CD4-positive, CD25-positive, alpha-beta regulatory T cell (primary cell): ENCODE data around the gene EIF4EBP2. TPM values are rescaled to one million over a fixed set of nuclear protein-coding genes. Genes with fewer than 3 reads are reported as not detected.

Experiments used
- ATAC-seq, 2 donors: fragments of 150-1000 bp; cut with Tn5 transposase; one replicate each; pipeline ENCODE4 v1.10.0; 2021; ENCODE audit warnings: low read depth in 2 of 2, moderate number of reproducible peaks in 2 of 2, moderate library complexity in 1 of 2
- DNase-seq, 3 donors: peaks; one replicate each; pipeline versions ENCODE4 v3.0.0 to v3.0.0-alpha.2; 2012 to 2022; ENCODE audit warnings: mixed read lengths in 1 of 3
- H3K27ac ChIP-seq: one replicate; pipeline ENCODE4 v1.7.0; 2013; ENCODE audit warnings: mild to moderate bottlenecking, low read length; ENCODE audit not compliant: insufficient read depth, poor library complexity, severe bottlenecking
- H3K27me3 ChIP-seq: one replicate; pipeline ENCODE4 v1.7.0; 2013; ENCODE audit warnings: low read length; ENCODE audit not compliant: control insufficient read depth, insufficient read depth
- H3K36me3 ChIP-seq: one replicate; pipeline ENCODE4 v1.7.0; 2013; ENCODE audit warnings: mild to moderate bottlenecking, low read length, moderate library complexity; ENCODE audit not compliant: control insufficient read depth, insufficient read depth
- H3K4me1 ChIP-seq: 2 replicates; pipeline ENCODE4 v1.7.0; 2013; ENCODE audit warnings: mild to moderate bottlenecking, low read length; ENCODE audit not compliant: insufficient read depth, control insufficient read depth, poor library complexity, severe bottlenecking
- H3K4me3 ChIP-seq: one replicate; pipeline ENCODE4 v1.7.0; 2013; ENCODE audit warnings: low read depth, mild to moderate bottlenecking, low read length, moderate library complexity
- H3K9me3 ChIP-seq, 2 experiments: 1 replicate in 1 of 2; 2 replicates in 1 of 2; pipeline ENCODE4 v1.7.0; 2013; ENCODE audit warnings: low read length in 2 of 2, mild to moderate bottlenecking in 1 of 2, moderate library complexity in 1 of 2; ENCODE audit not compliant: control insufficient read depth in 2 of 2
- H3K27ac Mint-ChIP-seq, 3 donors: one replicate each; pipeline ENCODE4 v1.8.0; 2020 to 2022; ENCODE audit warnings: mild to moderate bottlenecking in 3 of 3, mixed read lengths in 3 of 3, moderate library complexity in 2 of 3
- H3K27me3 Mint-ChIP-seq: one replicate; pipeline ENCODE4 v1.8.0; 2022; ENCODE audit warnings: mild to moderate bottlenecking, mixed read lengths
- H3K36me3 Mint-ChIP-seq: one replicate; pipeline ENCODE4 v1.8.0; 2020; ENCODE audit warnings: mixed read lengths
- H3K4me1 Mint-ChIP-seq, 4 donors: one replicate each; pipeline ENCODE4 v1.8.0; 2020 to 2022; ENCODE audit warnings: mixed read lengths in 4 of 4, mild to moderate bottlenecking in 1 of 4
- H3K4me3 Mint-ChIP-seq, 4 donors: one replicate each; pipeline ENCODE4 v1.8.0; 2020 to 2022; ENCODE audit warnings: mild to moderate bottlenecking in 4 of 4, mixed read lengths in 4 of 4, moderate library complexity in 3 of 4
- H3K9me3 Mint-ChIP-seq, 7 donors: one replicate each; pipeline ENCODE4 v1.8.0; 2020 to 2022; ENCODE audit warnings: mixed read lengths in 7 of 7, mild to moderate bottlenecking in 3 of 7, moderate library complexity in 2 of 7
- polyA plus RNA-seq, 4 donors: library from polyadenylated mRNA; unstranded; fragments of 300-500 nt; fragmentation: Illumina TruSeq; gene quantifications; one replicate each; pipeline ENCODE4 v1.2.3, GENCODE V29; 2021
- total RNA-seq: library from RNA; stranded (reverse); gene quantifications from one replicate; pipeline ENCODE4 v1.2.3, GENCODE V29; 2022

Gene EIF4EBP2
- total and polyA plus RNA-seq, 5 donors from 2014 or later, result 53.1 to 86.4 (median 84.7) TPM

DNA sequence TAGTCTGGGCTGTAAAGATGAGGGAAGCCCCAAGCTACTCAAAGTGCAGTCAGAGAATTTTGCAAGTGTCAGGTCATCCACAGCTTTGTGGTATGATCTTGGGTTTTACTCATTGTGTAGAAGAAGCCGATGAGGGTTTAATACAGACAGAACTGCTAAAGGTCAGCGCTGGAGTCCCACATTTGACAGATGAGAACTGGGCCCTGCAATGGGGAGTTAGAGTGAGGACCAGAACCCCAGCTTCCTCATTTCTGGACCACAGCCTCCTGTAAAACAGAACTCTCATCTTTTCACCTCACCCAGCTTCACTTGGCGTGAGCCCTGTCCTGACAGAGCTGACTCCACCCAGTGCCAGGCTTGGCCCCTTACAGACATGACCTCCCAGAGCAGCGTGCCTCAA, 41.6 kb upstream of the EIF4EBP2 start:
- H3K27ac Mint-ChIP-seq, result no peak overlapping the region
- H3K27ac ChIP-seq, result no peak overlapping the region

DNA sequence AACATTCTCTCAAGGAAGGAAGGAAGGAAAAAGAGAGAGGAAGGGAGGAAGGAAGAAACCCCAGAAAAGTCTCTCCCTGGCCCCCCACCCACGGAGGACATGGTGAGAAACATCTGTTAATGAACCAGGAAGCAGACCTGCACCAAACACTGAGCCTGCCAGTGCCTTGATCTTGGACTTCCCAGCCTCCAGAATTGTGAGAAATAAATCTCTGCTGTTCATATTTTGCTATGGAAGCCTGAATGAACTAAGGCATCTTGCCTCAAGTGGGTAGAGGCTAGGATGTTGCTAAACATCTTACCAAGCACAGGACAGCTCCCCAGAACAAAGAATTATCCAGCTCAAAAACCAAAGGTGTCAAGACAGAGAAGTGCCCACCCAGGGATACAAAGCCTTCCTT, 40.7 kb upstream of the EIF4EBP2 start:
- Mint-ChIP-seq H3K9me3 (no peaks in the 10 kb centered on the region), H3K27me3 (no peaks in the 10 kb centered on the region), H3K4me1 (peaks cover 0 to 11% (median 8%) of the 10 kb centered on the region in 4 donors), H3K36me3 (no peaks in the 10 kb centered on the region), H3K4me3 (no peak overlapping the region), H3K27ac (no peak overlapping the region)
- no peak overlapping the region for H3K4me3 ChIP-seq
- peaks cover 10% of the 10 kb centered on the region for H3K4me1 ChIP-seq
- H3K27me3 ChIP-seq, result no peaks in the 10 kb centered on the region
- ATAC-seq, result no peak
- H3K36me3 ChIP-seq, result no peaks in the 10 kb centered on the region
- H3K9me3 ChIP-seq, result no peaks in the 10 kb centered on the region
- no peak for DNase-seq
- no peak overlapping the region for H3K27ac ChIP-seq

More for the DNA sequence above, 41.6 kb upstream of the EIF4EBP2 start:
- no peak for DNase-seq
- H3K4me1 Mint-ChIP-seq, result peaks cover 5 to 15% (median 8%) of the 10 kb centered on the region in 4 donors
- H3K36me3 Mint-ChIP-seq, result no peaks in the 10 kb centered on the region
- peak overlapping the region in 1 of 4 donors; percentile 89 for H3K4me3 Mint-ChIP-seq
- no peak overlapping the region for H3K4me3 ChIP-seq
- no peak for ATAC-seq
- no peaks in the 10 kb centered on the region for H3K36me3 ChIP-seq
- no peaks in the 10 kb centered on the region for H3K9me3 Mint-ChIP-seq
- H3K27me3 ChIP-seq, result no peaks in the 10 kb centered on the region
- peaks cover 10% of the 10 kb centered on the region for H3K4me1 ChIP-seq
- no peaks in the 10 kb centered on the region for H3K27me3 Mint-ChIP-seq
- no peaks in the 10 kb centered on the region for H3K9me3 ChIP-seq

DNA sequence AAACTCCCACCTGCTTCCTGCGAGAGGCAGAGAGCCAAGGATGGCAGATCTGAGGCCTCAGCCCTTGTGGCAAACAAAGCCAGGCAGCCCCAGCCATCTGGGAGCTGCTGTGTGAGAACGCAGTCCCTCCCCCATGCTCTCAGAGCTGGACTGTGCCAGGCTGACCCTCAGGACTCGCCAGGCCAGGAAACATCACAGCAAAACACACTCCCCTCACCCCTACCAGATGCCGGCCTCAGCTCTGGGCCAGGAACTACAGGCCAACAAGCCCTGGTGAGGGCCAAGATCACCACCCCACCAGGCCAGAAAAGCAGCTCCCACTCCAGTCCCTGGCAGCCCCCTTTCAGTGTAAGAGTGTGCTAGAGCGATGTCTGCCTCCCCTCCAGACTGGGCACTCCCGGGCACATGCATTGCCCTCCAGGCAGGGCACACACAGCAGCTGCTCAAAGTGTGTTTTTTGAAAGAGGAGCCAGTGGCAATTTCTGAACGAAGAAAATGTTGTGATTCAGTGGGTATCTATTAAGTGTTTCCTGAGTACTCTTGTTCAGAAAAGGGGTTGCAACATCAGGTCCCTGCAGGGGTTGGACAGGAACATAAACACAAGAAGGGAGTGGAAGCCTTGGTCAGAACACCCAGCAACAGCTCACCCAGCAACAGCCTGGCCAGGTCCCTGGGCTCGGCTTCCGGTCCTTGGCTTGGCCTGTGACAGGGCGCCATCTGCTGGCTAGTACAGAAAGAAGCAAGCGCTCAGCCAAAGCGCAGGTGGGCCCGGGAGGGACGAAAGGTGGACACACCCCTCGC, 39.8 kb upstream of the EIF4EBP2 start:
- ATAC-seq, result peak; percentile 92 to 95
- Histone ChIP-seq H3K27ac (peak overlapping the region; percentile 15), H3K27me3 (no peaks in the 10 kb centered on the region), H3K9me3 (no peaks in the 10 kb centered on the region), H3K4me1 (peaks cover 10% of the 10 kb centered on the region), H3K4me3 (peak overlapping the region; percentile 32), H3K36me3 (no peaks in the 10 kb centered on the region)
- Mint-ChIP-seq H3K27me3 (no peaks in the 10 kb centered on the region), H3K4me1 (peaks cover 0 to 11% (median 8%) of the 10 kb centered on the region in 4 donors), H3K9me3 (no peaks in the 10 kb centered on the region), H3K36me3 (no peaks in the 10 kb centered on the region), H3K4me3 (peak overlapping the region in 3 of 4 donors; percentile 4 to 78 (median 48)), H3K27ac (peak overlapping the region; percentile 40 to 59 (median 43))
- DNase-seq, result peak; percentile 77 to 88 (median 82)

DNA sequence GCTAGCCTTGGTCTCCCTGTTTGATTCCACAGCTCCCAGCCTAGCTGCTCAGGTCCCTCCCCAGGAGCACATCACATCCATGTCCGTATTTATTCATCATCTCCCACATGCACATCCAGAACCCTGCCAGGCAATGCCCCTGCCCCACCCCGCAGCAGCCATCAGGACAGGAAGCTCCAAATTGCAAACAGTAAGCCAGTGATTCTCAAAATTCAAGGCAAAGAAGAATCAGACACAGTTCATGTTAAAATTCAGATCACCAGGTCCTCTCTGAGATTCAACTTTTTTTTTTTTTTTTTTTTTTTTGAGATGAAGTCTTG, 39.2 kb upstream of the EIF4EBP2 start:
- peaks cover 0 to 11% (median 8%) of the 10 kb centered on the region in 4 donors for H3K4me1 Mint-ChIP-seq
- Histone ChIP-seq H3K27me3 (no peaks in the 10 kb centered on the region), H3K36me3 (no peaks in the 10 kb centered on the region), H3K27ac (no peak overlapping the region), H3K9me3 (no peaks in the 10 kb centered on the region), H3K4me1 (peaks cover 10% of the 10 kb centered on the region), H3K4me3 (peak overlapping the region; percentile 32)
- no peaks in the 10 kb centered on the region for H3K27me3 Mint-ChIP-seq
- H3K9me3 Mint-ChIP-seq, result no peaks in the 10 kb centered on the region
- DNase-seq (no peak), ATAC-seq (peak in 1 of 2 donors; percentile 12)
- peak overlapping the region in 2 of 3 donors; percentile 43 to 59 for H3K27ac Mint-ChIP-seq
- peak overlapping the region in 3 of 4 donors; percentile 4 to 78 (median 48) for H3K4me3 Mint-ChIP-seq
- H3K36me3 Mint-ChIP-seq, result no peaks in the 10 kb centered on the region

GRCh38 chr10:70367195-70367796, 36.6 kb upstream of the EIF4EBP2 start:
- Histone ChIP-seq H3K27me3 (no peaks in the 10 kb centered on the region), H3K4me3 (no peak overlapping the region), H3K27ac (no peak overlapping the region), H3K36me3 (no peaks in the 10 kb centered on the region), H3K9me3 (no peaks in the 10 kb centered on the region), H3K4me1 (peaks cover 10% of the 10 kb centered on the region)
- no peak for DNase-seq
- Mint-ChIP-seq H3K27me3 (no peaks in the 10 kb centered on the region), H3K27ac (no peak overlapping the region), H3K4me3 (no peak overlapping the region), H3K36me3 (no peaks in the 10 kb centered on the region), H3K4me1 (peaks cover 0 to 11% (median 8%) of the 10 kb centered on the region in 4 donors), H3K9me3 (no peaks in the 10 kb centered on the region)
- ATAC-seq, result no peak

DNA sequence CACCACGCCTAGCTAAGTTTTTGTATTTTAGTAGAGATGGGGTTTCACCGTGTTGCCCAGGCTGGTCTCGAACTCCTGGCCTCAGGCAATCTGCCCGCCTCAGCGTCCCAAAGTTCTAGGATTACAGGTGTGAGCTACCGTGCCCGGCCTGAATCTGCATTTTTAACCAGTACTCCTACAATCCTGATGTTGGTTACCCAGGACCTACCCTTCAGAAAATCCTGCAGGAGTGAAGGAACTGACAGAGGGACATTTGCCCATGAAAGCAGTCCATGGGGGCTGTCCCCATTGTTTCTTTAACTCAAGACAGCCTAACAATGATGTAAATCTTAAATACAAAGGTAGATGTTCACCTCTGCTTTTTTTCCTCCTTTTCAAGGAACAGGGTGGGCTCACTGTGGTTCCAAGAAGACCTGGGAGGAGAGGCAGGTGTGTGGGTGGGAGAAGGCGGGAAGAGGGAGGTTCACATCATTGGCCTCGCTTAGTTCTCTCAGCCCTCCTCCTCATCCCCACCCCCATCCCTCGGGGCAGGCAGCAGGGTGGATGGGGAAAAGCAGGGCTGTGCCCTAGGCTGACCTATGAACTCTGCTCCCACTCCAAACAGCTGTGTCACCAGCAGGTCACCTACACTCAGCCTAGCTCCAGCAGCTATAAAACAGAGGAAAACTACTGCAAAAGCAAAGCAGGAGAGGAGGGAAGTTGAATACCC, 35.0 kb upstream of the EIF4EBP2 start:
- no peak overlapping the region for H3K27ac Mint-ChIP-seq
- no peaks in the 10 kb centered on the region for H3K27me3 ChIP-seq
- no peaks in the 10 kb centered on the region for H3K36me3 ChIP-seq
- H3K9me3 Mint-ChIP-seq, result no peaks in the 10 kb centered on the region
- no peak overlapping the region for H3K27ac ChIP-seq
- no peak for ATAC-seq
- no peak for DNase-seq
- H3K27me3 Mint-ChIP-seq, result no peaks in the 10 kb centered on the region
- H3K9me3 ChIP-seq, result no peaks in the 10 kb centered on the region
- peaks cover 0 to 11% (median 6%) of the 10 kb centered on the region in 4 donors for H3K4me1 Mint-ChIP-seq
- peaks cover 9% of the 10 kb centered on the region for H3K4me1 ChIP-seq
- H3K36me3 Mint-ChIP-seq, result no peaks in the 10 kb centered on the region
- H3K4me3 Mint-ChIP-seq, result no peak overlapping the region
- H3K4me3 ChIP-seq, result no peak overlapping the region

DNA sequence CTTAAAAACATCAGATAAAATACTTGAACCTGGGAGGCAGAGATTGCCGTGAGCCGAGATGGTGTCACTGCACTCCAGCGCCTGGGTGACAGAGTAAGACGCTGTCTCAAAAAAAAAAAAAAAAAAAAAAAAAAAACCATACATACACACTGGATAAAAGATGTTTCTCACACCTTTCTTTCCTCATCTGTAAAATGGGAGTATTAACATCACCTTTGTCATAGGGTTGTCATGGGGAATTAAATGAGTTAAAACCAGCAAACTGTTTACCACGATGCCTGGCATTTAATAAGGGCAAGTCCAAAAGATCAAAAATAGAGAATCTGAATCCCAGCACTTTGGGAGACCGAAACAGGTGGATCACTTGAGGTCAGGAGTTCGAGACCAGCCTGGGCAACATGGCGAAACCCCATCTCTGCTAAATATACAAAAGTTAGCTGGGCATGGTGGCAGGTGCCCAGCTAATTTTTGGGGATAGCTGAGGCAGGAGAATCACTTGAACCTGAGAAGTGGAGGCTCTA, 34.4 kb upstream of the EIF4EBP2 start:
- H3K4me1 Mint-ChIP-seq, result peaks cover 0 to 8% (median 1%) of the 10 kb centered on the region in 4 donors
- Histone ChIP-seq H3K36me3 (no peaks in the 10 kb centered on the region), H3K27me3 (no peaks in the 10 kb centered on the region), H3K9me3 (no peaks in the 10 kb centered on the region), H3K4me3 (no peak overlapping the region), H3K4me1 (peaks cover 3% of the 10 kb centered on the region), H3K27ac (no peak overlapping the region)
- ATAC-seq (no peak), DNase-seq (no peak)
- no peaks in the 10 kb centered on the region for H3K27me3 Mint-ChIP-seq
- H3K27ac Mint-ChIP-seq, result no peak overlapping the region
- H3K9me3 Mint-ChIP-seq, result no peaks in the 10 kb centered on the region
- no peaks in the 10 kb centered on the region for H3K36me3 Mint-ChIP-seq
- no peak overlapping the region for H3K4me3 Mint-ChIP-seq
